Ovary (tissue), 9 donors: ENCODE measurements around the gene NFIB. TPM values are rescaled to one million over a fixed set of nuclear protein-coding genes. Genes with fewer than 3 reads are reported as not detected.

Source experiments
- DNase-seq, 5 donors: peaks; one replicate each; pipeline ENCODE4 v3.0.0-alpha.2; 2019 to 2020
- H3K27ac ChIP-seq, 2 donors: fragments of 200-600 bp; one replicate each; pipeline versions ENCODE4 v1.5.1 to v1.8.0; 2019 to 2022
- H3K27me3 ChIP-seq: fragments of 200-600 bp; one replicate; pipeline ENCODE4 v1.8.0; 2022
- H3K36me3 ChIP-seq: fragments of 200-600 bp; sonication (generic); one replicate; pipeline ENCODE4 v1.5.1; 2019
- H3K4me1 ChIP-seq: one replicate; pipeline ENCODE4 v1.8.1; 2013; ENCODE audit warnings: mild to moderate bottlenecking, moderate library complexity; ENCODE audit not compliant: insufficient read depth
- H3K4me3 ChIP-seq: fragments of 200-600 bp; sonication (generic); one replicate; pipeline ENCODE4 v1.5.1; 2017
- H3K9me3 ChIP-seq, 2 donors: fragments of 200-600 bp in 1 of 2; sonication (generic) in 1 of 2; one replicate each; pipeline versions ENCODE4 v1.5.1 to v1.8.1; 2013 to 2019; ENCODE audit warnings: mild to moderate bottlenecking in 1 of 2, moderate library complexity in 1 of 2
- CTCF ChIP-seq, 3 donors: fragments of 450-650 bp in 2 of 3; fragments of 200-600 bp in 1 of 3; IDR thresholded peaks; one replicate each; pipeline versions ENCODE4 v1.5.1 to v1.8.0; 2016 to 2022; ENCODE audit warnings: antibody characterized with exemption in 3 of 3, mild to moderate bottlenecking in 1 of 3
- EP300 ChIP-seq: sonication (generic); formaldehyde crosslinking; IDR thresholded peaks from one replicate; pipeline ENCODE4 v1.6.1; 2017; ENCODE audit warnings: antibody characterized with exemption
- POLR2A ChIP-seq: fragments of 450-650 bp; IDR thresholded peaks from one replicate; pipeline ENCODE4 v1.6.1; 2017; ENCODE audit warnings: antibody characterized with exemption, mild to moderate bottlenecking, moderate library complexity
- WGBS, 3 donors: extraction: QIAGEN DNeasy Blood & Tissue Kit in 1 of 3; methylation state at CpG; one replicate each; pipeline versions ENCODE4 v1.1.5 to v1.1.7; 2013 to 2017; 5-methylcytosine and 5-hydroxymethylcytosine counted together
- intact Hi-C, 4 donors: fragments of 100-400 bp; cut with DNase I; formaldehyde crosslinking; loops; one replicate each; pipeline versions ENCODE4 v1.11.0 to v1.15.1; 2022 to 2023
- polyA plus RNA-seq, 2 donors: library from polyadenylated mRNA; stranded (reverse); fragments of 200-250 nt in 1 of 2; fragments of 350-450 nt in 1 of 2; fragmentation: Illumina TruSeq in 1 of 2; extraction: RNeasy Lipid Tissue Mini Kit (QIAGEN cat#74804) in 1 of 2; gene quantifications; one replicate each; pipeline ENCODE4 v1.2.3, GENCODE V29; 2013 to 2014
- total RNA-seq, 7 donors: library from RNA; depleted of rRNA in 2 of 7; stranded (reverse); fragments of >200 nt in 2 of 7; fragmentation: NEBNext Ultra II Directional in 3 of 7; extraction: Animal tissue kit (Norgen Biotek cat#: 25700) in 3 of 7; gene quantifications; one replicate each; pipeline versions ENCODE4 v1.1.0 to v1.2.4, GENCODE V29; 2016 to 2023
- donor health status: DM: no; HTN: no; CAD: no; lungs with moderate emphysema.
- donor health status: DM: no; HTN: no; CAD: no.
- donor health status: Bipolar disorder and iron deficiency.
- donor health status: DM: yes; HTN: yes; CAD: no.
- donor health status: DM: no; HTN: no; CAD: no.
- donor health status: DM: yes; HTN: yes; CAD: no.

NFIB gene
- total and polyA plus RNA-seq, 9 donors: 8.7 to 111 (median 53.2) TPM

DNA sequence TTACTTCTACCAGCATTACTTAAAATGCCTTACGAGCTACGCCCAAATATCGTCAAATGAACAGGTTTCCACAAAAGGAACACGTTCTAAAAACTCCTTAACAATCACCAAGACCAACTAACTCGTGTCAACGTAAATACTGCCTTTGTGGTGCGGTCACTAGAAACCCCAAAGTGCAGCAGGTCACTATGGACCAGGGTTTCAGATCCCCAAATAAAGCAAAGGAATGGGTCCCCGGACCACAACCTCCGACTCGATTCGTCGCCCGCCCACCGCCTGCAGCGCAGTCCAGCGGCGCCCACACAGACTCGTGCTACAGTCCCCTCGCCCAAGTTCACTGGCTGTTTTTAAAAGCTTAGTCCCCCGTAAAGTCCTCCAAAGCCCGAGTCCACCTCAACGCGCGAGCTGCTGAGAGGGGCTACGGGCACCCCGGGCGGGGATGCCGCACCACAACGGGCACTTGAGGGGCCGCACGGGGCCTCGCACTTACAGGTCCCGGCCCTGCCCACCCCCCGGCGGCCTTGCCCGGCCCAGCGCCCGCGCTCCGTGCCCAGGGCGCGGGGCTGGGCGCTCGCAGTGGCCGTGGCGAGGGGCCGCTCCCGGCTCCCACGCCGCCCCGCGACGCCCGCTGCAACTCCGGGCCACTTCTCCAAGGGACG is 1.1 kb downstream of the NFIB start:
- DNase-seq: peak; percentile 45 to 64 (median 49)
- H3K27me3 ChIP-seq: no peaks in the 10 kb centered on the region
- peaks cover 3% of the 10 kb centered on the region for H3K4me1 ChIP-seq
- H3K36me3 ChIP-seq: no peaks in the 10 kb centered on the region
- 1 to 6% (median 1%) methylated on average over 24 to 56 of the region's 56 CpGs for WGBS, 3 donors
- no peaks in the 10 kb centered on the region for H3K9me3 ChIP-seq
- H3K27ac ChIP-seq: peak overlapping the region; percentile 97 to 99
- intact Hi-C loops: loop anchor here (5.0 to 10.0 kb wide), 5 partner anchors 108 to 278 kb away; no protein-coding TSS in a partner anchor
- no peak for TF ChIP-seq CTCF (IDR thresholded peaks at IDR 0.05)
- TF ChIP-seq POLR2A: no peak
- TF ChIP-seq EP300: no peak
- peak overlapping the region; percentile 64 for H3K4me3 ChIP-seq

DNA sequence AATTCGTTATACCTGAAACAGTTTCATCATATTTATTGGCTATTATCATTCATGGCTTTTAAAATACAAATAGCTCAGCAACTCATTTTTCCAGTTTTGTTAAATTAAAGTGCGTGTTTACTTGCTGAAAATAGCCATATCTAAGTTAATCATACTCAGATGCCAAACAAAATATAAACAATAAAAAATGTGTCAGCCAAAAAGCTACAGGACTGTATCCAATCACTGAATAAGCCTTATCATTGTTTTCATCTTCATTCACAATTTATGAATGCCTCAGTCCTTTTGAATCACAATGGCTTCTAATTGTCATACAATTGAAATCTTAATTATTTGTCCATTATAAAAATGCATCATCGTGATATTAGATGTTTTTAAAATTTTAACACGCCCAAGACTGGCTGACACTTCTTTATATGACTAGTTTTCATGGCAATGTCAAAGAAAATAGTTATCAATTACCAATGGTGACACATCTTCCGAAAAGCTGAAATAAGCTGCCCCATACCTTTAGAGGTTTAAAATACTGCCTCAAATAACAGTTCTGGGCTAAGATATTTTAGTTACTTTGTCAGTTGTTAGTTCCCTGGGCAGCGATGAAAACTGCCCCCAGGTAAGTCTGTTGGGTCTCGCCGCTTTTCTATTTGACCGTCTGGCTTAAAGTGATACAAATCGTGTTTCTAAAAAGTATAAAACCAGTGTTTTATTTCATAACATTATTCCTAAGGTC is 1.8 kb downstream of the NFIB start:
- Histone ChIP-seq H3K27me3 (no peaks in the 10 kb centered on the region), H3K36me3 (no peaks in the 10 kb centered on the region), H3K9me3 (no peaks in the 10 kb centered on the region), H3K4me1 (peaks cover 3% of the 10 kb centered on the region), H3K4me3 (peak overlapping the region; percentile 64), H3K27ac (peak overlapping the region in 1 of 2 donors; percentile 19)
- 21 to 43% (median 36%) methylated on average over 10 of the region's 10 CpGs for WGBS, 3 donors
- TF ChIP-seq EP300: no peak
- no peak for TF ChIP-seq POLR2A
- no peak for TF ChIP-seq CTCF (IDR thresholded peaks at IDR 0.05)
- DNase-seq: no peak
- intact Hi-C loops: loop anchor here (5.0 to 10.0 kb wide), 5 partner anchors 107 to 277 kb away; no protein-coding TSS in a partner anchor

DNA sequence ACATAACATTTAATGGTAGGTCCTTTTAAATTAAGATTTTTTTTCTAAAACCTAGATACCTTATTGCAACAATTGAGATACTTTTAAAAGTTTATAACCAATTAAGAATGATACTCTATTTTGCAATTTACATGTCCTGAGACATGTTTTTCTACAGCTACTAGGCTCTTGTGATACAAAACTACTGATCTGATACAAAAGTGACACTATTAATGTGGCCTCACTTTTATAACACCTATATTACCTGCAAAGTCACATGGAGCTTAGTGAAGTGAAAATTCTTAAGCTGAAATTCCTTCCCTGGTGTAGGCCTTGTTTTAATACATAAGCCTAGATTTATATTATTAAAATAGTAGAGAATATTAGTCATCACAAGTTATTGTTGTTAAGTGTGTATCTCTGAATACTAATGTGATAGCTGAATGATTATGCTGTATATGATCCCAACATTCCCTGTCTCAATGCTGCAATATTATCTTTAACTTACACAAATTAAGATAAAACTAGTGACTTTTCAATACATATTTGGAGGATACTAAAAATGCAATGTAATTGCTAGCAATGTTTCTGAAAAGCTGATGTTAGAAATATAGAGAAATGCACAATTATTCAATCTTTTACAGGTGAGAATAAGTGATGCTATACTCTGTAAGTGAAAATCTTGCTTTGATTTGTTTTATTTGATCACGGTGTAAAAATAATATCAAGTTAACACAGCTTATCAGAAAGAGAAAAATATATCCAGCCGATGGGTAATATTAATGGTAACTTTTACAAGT is 2.6 kb downstream of the NFIB start:
- WGBS, 3 donors: 34 to 69% (median 57%) methylated on average over 2 of the region's 2 CpGs

More for the DNA sequence above, 2.6 kb downstream of the NFIB start:
- Histone ChIP-seq H3K9me3 (no peaks in the 10 kb centered on the region), H3K27ac (no peak overlapping the region), H3K4me3 (peak overlapping the region; percentile 64), H3K4me1 (peaks cover 3% of the 10 kb centered on the region), H3K36me3 (no peaks in the 10 kb centered on the region), H3K27me3 (no peaks in the 10 kb centered on the region)
- no peak for DNase-seq
- intact Hi-C loops: loop anchor here (5.0 to 10.0 kb wide), 5 partner anchors 107 to 277 kb away; no protein-coding TSS in a partner anchor
- TF ChIP-seq POLR2A (no peak), CTCF (IDR thresholded peaks at IDR 0.05) (no peak), EP300 (no peak)
